K562 (cell line): Measurements from ENCODE around the gene MRPL33. TPM values are rescaled to one million over a fixed set of nuclear protein-coding genes. Genes with fewer than 3 reads are reported as not detected.

Experiments
- ATAC-seq: fragments of 200-7000 bp; cut with Tn5 transposase; 3 replicates; pipeline ENCODE4 v1.9.1; 2020; ENCODE audit warnings: moderate library complexity
- BruUV-seq: library from RNA; stranded (reverse); fragments of 400-500 nt; replicated peaks from 2 replicates; lab custom pipeline; 2021; lab: Mats Ljungman, UMichigan
- CTCF ChIA-PET: fragments of 300-600 bp; formaldehyde crosslinking; extraction: SDS; loops from one replicate; lab custom pipeline; 2021; ENCODE audit warnings: low intra/inter-chr PET ratio; lab: Yijun Ruan, JAX
- POLR2A ChIA-PET: fragments of 300-600, 350-650 bp; sonication (Branson Sonifier 250); formaldehyde crosslinking; extraction: SDS; loops from one replicate; lab custom pipeline; 2021; ENCODE audit warnings: antibody characterized with exemption, inconsistent platforms; lab: Yijun Ruan, JAX
- DNase-seq, 4 experiments: peaks; one replicate each; pipeline versions ENCODE4 v3.0.0 to v3.0.0-alpha.2; 2011 to 2018; ENCODE audit warnings: low spot score in 3 of 4, mixed read lengths in 3 of 4; ENCODE audit errors: extremely low read depth in 1 of 4
- FAIRE-seq: peaks from 2 replicates; lab custom pipeline; 2011; peaks lifted over from hg19 to GRCh38; lab: Jason Lieb, UNC
- H2AFZ ChIP-seq: 2 replicates; pipeline ENCODE4 v1.6.0; 2011; ENCODE audit warnings: low read depth, low read length, control low read depth, inconsistent platforms
- H3K27ac ChIP-seq: fragments of 200-600 bp; 3 replicates; pipeline ENCODE4 v1.8.0; 2011; ENCODE audit warnings: low read depth, mild to moderate bottlenecking, control low read depth, inconsistent platforms, low read length, moderate library complexity, mixed read lengths; ENCODE audit errors: extremely low read depth
- H3K27me3 ChIP-seq, 2 experiments: fragments of 300-600 bp in 1 of 2; 2 replicates in 1 of 2; 3 replicates in 1 of 2; pipeline versions ENCODE4 v1.6.0 to v1.8.0; 2011; ENCODE audit warnings: inconsistent platforms in 2 of 2, low read length in 2 of 2, mild to moderate bottlenecking in 1 of 2, mixed read lengths in 1 of 2, moderate library complexity in 1 of 2; ENCODE audit not compliant: control insufficient read depth in 2 of 2, insufficient read depth in 2 of 2
- H3K36me3 ChIP-seq: fragments of 300-600 bp; 3 replicates; pipeline ENCODE4 v1.8.0; 2011; ENCODE audit warnings: mild to moderate bottlenecking, low read length, inconsistent platforms; ENCODE audit not compliant: control insufficient read depth, insufficient read depth
- H3K4me1 ChIP-seq, 2 experiments: fragments of 200-600 bp in 1 of 2; replicated peaks in 1 of 2; 2 replicates in 1 of 2; 3 replicates in 1 of 2; pipeline versions ENCODE4 v1.5.1 to v1.8.0; 2011; ENCODE audit warnings: inconsistent platforms in 2 of 2, low read length in 2 of 2, mild to moderate bottlenecking in 1 of 2, mixed read lengths in 1 of 2, moderate library complexity in 1 of 2; ENCODE audit not compliant: control insufficient read depth in 2 of 2, insufficient read depth in 2 of 2
- H3K4me2 ChIP-seq: 2 replicates; pipeline ENCODE4 v1.6.1; 2011; ENCODE audit warnings: low read length, control low read depth, inconsistent platforms, mixed read lengths; ENCODE audit not compliant: insufficient read depth
- H3K4me3 ChIP-seq: fragments of 200-600 bp; sonication (generic), shearing (Covaris generic); 2 replicates; pipeline ENCODE4 v1.5.1; 2016; ENCODE audit warnings: control low read depth, inconsistent platforms
- H3K79me2 ChIP-seq: fragments of 200-600 bp; 3 replicates; pipeline ENCODE4 v1.8.0; 2011; ENCODE audit warnings: low read length, inconsistent platforms; ENCODE audit not compliant: control insufficient read depth, insufficient read depth
- H3K9ac ChIP-seq, 2 experiments: 2 replicates each; pipeline versions ENCODE4 v1.6.0 to v1.6.1; 2011; ENCODE audit warnings: low read depth in 2 of 2, low read length in 2 of 2, control low read depth in 1 of 2, inconsistent platforms in 1 of 2, mild to moderate bottlenecking in 1 of 2, mixed read lengths in 1 of 2; ENCODE audit not compliant: insufficient read depth in 1 of 2
- H3K9me1 ChIP-seq: one replicate; pipeline ENCODE4 v1.6.0; 2011; ENCODE audit warnings: inconsistent platforms, mild to moderate bottlenecking, low read length, moderate library complexity; ENCODE audit not compliant: control insufficient read depth, insufficient read depth
- H3K9me3 ChIP-seq: replicated peaks from 2 replicates; pipeline ENCODE4 v1.5.1; 2011; ENCODE audit warnings: low read depth, low read length, inconsistent platforms; ENCODE audit not compliant: control insufficient read depth, insufficient read depth
- H4K20me1 ChIP-seq: replicated peaks from 2 replicates; pipeline ENCODE4 v1.6.1; 2011; ENCODE audit warnings: low read length, inconsistent platforms, mixed read lengths; ENCODE audit not compliant: control insufficient read depth, insufficient read depth
- ARID4B ChIP-seq: sonication (generic); formaldehyde crosslinking; IDR thresholded peaks from 2 replicates; pipeline ENCODE4 v1.8.0; 2022; ENCODE audit warnings: mild to moderate bottlenecking, missing genetic modification reagents
- BACH1 ChIP-seq: fragments of 200-800 bp; sonication (Bioruptor generic); IDR thresholded peaks from 2 replicates; pipeline ENCODE4 v1.6.1; 2016; ENCODE audit warnings: missing genetic modification characterization, missing compliant biosample characterization
- CHD2 ChIP-seq: IDR thresholded peaks from 2 replicates; pipeline ENCODE4 v1.6.1; 2011; ENCODE audit warnings: low read depth, low read length
- HDGF ChIP-seq: fragments of 450-650 bp; IDR thresholded peaks from 2 replicates; pipeline ENCODE4 v1.6.1; 2016
- HLTF ChIP-seq: fragments of 450-650 bp; IDR thresholded peaks from 2 replicates; pipeline ENCODE4 v1.6.1; 2016
- KAT8 ChIP-seq: fragments of 450-650 bp; IDR thresholded peaks from 2 replicates; pipeline ENCODE4 v1.6.1; 2016; ENCODE audit warnings: low read depth, mild to moderate bottlenecking
- MNT ChIP-seq, 2 experiments: fragments of 450-650 bp; conservative IDR thresholded peaks; 2 replicates each; pipeline ENCODE4 v1.6.1; 2017; ENCODE audit warnings: mild to moderate bottlenecking in 2 of 2, moderate library complexity in 2 of 2
- PPARD ChIP-seq: fragments of 250-450 bp; sonication (Bioruptor Pico); IDR thresholded peaks from 2 replicates; pipeline ENCODE4 v1.8.0; 2022; ENCODE audit warnings: inconsistent platforms, mild to moderate bottlenecking, moderate library complexity
- SFPQ ChIP-seq: fragments of 200-400 bp; formaldehyde crosslinking; IDR thresholded peaks from 2 replicates; pipeline ENCODE4 v1.6.1; 2017; ENCODE audit warnings: mild to moderate bottlenecking, low read depth, low read length, moderate library complexity
- SMARCB1 ChIP-seq: IDR thresholded peaks from 2 replicates; pipeline ENCODE4 v1.6.1; 2011; ENCODE audit warnings: improper control_type of control experiment, low read depth; ENCODE audit not compliant: insufficient read length
- TAF15 ChIP-seq: fragments of 200-400 bp; formaldehyde crosslinking; IDR thresholded peaks from 2 replicates; pipeline ENCODE4 v1.6.1; 2017; ENCODE audit warnings: mild to moderate bottlenecking, low read depth, low read length, moderate library complexity
- TBL1XR1 ChIP-seq, 2 experiments: IDR thresholded peaks; 2 replicates each; pipeline ENCODE4 v1.6.1; 2012; ENCODE audit warnings: improper control_type of control experiment in 2 of 2, low read length in 2 of 2, mild to moderate bottlenecking in 1 of 2
- ZFPM2 ChIP-seq: fragments of 250-450 bp; sonication (Bioruptor Pico); IDR thresholded peaks from 2 replicates; pipeline ENCODE4 v1.5.1; 2022; ENCODE audit warnings: mild to moderate bottlenecking
- ZNF354B ChIP-seq: fragments of 250-450 bp; sonication (Bioruptor Pico); IDR thresholded peaks from 2 replicates; pipeline ENCODE4 v1.4.0; 2020
- ZNF384 ChIP-seq: IDR thresholded peaks from 2 replicates; pipeline ENCODE4 v1.6.1; 2012; ENCODE audit warnings: low read depth, low read length, improper control_type of control experiment
- WGBS: fragments of 100-300 bp; shearing (Covaris generic); methylation state at CpG from one replicate; pipeline ENCODE4 v1.1.6; 2016; ENCODE audit warnings: low coverage, mixed read lengths; ENCODE audit not compliant: insufficient coverage; ENCODE audit errors: missing lambda C conversion rate; 5-methylcytosine and 5-hydroxymethylcytosine counted together
- in situ Hi-C: fragments of 300-500 bp; cut with MboI; formaldehyde crosslinking; loops from 4 replicates; pipeline ENCODE4 v1.15.0; 2018; ENCODE audit warnings: inconsistent platforms, mixed read lengths
- intact Hi-C: fragments of 100-400 bp; cut with micrococcal nuclease; formaldehyde crosslinking; loops from 2 replicates; pipeline ENCODE4 v1.14.2; 2022
- polyA plus RNA-seq, 8 experiments: library from polyadenylated mRNA; depleted of rRNA in 4 of 8; stranded (reverse) in 5 of 8; unstranded in 3 of 8; fragments of >200 nt; fragmentation: Nextera tagmentation in 2 of 8; fragmentation: Illumina TruSeq in 1 of 8; extraction: Ambion mirVana in 2 of 8; extraction: Trizol in 1 of 8; gene quantifications; 2 replicates each; pipeline versions ENCODE4 v1.2.1 to v1.2.3, GENCODE V29; 2011 to 2014; ENCODE audit warnings: inconsistent platforms in 1 of 8, missing spikeins in 1 of 8
- total RNA-seq, 7 experiments: library from RNA; depleted of rRNA in 6 of 7; stranded (reverse); fragments of >200 nt in 6 of 7; fragmentation: Illumina TruSeq in 2 of 7; extraction: Trizol in 2 of 7; gene quantifications; 2 replicates each; pipeline versions ENCODE4 v1.2.1 to v1.2.3, GENCODE V29; 2011 to 2021; ENCODE audit warnings: low replicate concordance in 1 of 7

The MRPL33 gene
- total and polyA plus RNA-seq, 9 of the 15 experiments (the other 6 are each of a cell fraction or from before 2014, with no cell fraction given) = 68.3 to 338 (median 226) TPM

- no peak for TF ChIP-seq SFPQ
- no peak for TF ChIP-seq TAF15
- TF ChIP-seq CHD2 = no peak
- TF ChIP-seq, all 486 proteins: peak for 0
Measured at GRCh38 chr2:27808984-27809383, 37.5 kb downstream of the MRPL33 start (continued).

GRCh38 chr2:27809761-27810241 is 38.3 kb downstream of the MRPL33 start:
- 2% methylated on average over 3 of the region's 3 CpGs for WGBS
- no peaks in the 10 kb centered on the region for H4K20me1 ChIP-seq
- no peaks in the 10 kb centered on the region for H3K4me1 ChIP-seq
- H3K4me3 ChIP-seq = no peak overlapping the region
- FAIRE-seq = no peak
- no TSS peak for BruUV-seq
- no peaks in the 10 kb centered on the region for H3K79me2 ChIP-seq
- H2AFZ ChIP-seq = no peak overlapping the region
- CTCF ChIA-PET = interaction anchor here (0.6 kb wide), 1 partner anchor 631 kb away, joined by 3 read pairs; no protein-coding TSS in a partner anchor
- no peaks in the 10 kb centered on the region for H3K9me1 ChIP-seq
- in situ Hi-C loops (no loop called here), intact Hi-C loops (loop anchor here (5.0 kb wide), 1 partner anchor 642 kb away; no protein-coding TSS in a partner anchor)
- no peaks in the 10 kb centered on the region for H3K9me3 ChIP-seq
- H3K9ac ChIP-seq = no peak overlapping the region
- no peaks in the 10 kb centered on the region for H3K36me3 ChIP-seq
- no peak overlapping the region for H3K27ac ChIP-seq
- POLR2A ChIA-PET = interaction anchor here (0.6 to 1.7 kb wide), 3 partner anchors 38 to 62 kb away, joined by 3 to 4 read pairs (median 4); no protein-coding TSS in a partner anchor
- H3K4me2 ChIP-seq = no peak overlapping the region
- peaks cover 10 to 21% of the 10 kb centered on the region in 2 experiments for H3K27me3 ChIP-seq
- ATAC-seq = no peak
- no peak for DNase-seq
- TF ChIP-seq ZFPM2 (CRISPR knock-in tag) (no peak), ZNF354B (CRISPR knock-in tag) (no peak), HDGF (no peak), TBL1XR1 (IDR thresholded peaks at IDR 0.05; ENCODE audit: low read length in 2 of 2) (no peak), BACH1 (tag) (no peak), HLTF (no peak), ARID4B (CRISPR knock-in tag) (no peak), ZNF384 (no peak), KAT8 (no peak), MNT (conservative IDR thresholded peaks at IDR 0.05) (no peak), PPARD (CRISPR knock-in tag) (no peak), SMARCB1 (no peak)
